ENCODE results near the gene KCNJ16. TPM values are rescaled to one million over a fixed set of nuclear protein-coding genes. Genes with fewer than 3 reads are reported as not detected.

Gene KCNJ16
- total and polyA plus RNA-seq, 2 of the 13 experiments (the other 11 are each of a cell fraction or from before 2014, with no cell fraction given): not detected

DNA sequence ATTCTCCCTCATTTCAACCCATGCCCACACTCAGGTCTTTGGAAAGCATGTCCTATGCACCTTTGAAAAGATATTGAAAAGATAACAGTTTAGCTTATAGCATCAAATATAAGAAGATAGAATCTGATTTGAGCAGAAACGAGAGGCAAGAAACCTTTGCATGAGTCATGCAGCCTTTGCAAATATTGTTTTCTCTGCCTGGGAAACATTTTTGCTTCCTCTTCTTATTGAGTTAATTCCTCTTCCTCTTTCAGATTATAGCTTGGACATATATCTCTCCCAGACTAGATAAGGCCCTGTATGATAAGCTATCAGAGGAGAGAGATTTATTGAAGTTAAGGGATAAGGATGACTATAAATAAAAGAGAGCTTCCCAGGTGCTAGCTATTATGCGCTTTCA is 48.2 kb downstream of the KCNJ16 start:
- H3K27ac ChIP-seq (ENCODE audit: extremely low read length, insufficient read depth, low read length): no peak overlapping the region
- no peaks in the 10 kb centered on the region for H3K36me3 ChIP-seq (replicated peaks in 1 of 2; ENCODE audit: control insufficient read depth in 1 of 2, insufficient read depth in 2 of 2, low read length in 2 of 2)
- peaks cover 22% of the 10 kb centered on the region; the same call in 1 of the 2 replicates for H3K9me3 ChIP-seq (ENCODE audit: low read length)
- no peak overlapping the region for H3K4me2 ChIP-seq (ENCODE audit: low read depth, low read length)
- ChIA-PET CTCF (ENCODE audit: low intra/inter-chr PET ratio, low total read pairs) (no interaction called here), POLR2A (no interaction called here)
- 36% methylated on average over 2 of the region's 2 CpGs for WGBS (ENCODE audit: low lambda C conversion rate)
- no peak for ATAC-seq
- H3K9ac ChIP-seq (ENCODE audit: insufficient read depth, low read depth, low read length): no peak overlapping the region
- no peak for FAIRE-seq
- no TSS peak for BruUV-seq (replicated peaks)
- H2AFZ ChIP-seq (ENCODE audit: low read length): no peak overlapping the region
- in situ Hi-C loops (cut with HindIII; ENCODE audit: extremely low pct_ligation_motif_present, low pct_unique_long_range_greater_than_20kb): no loop called here
- no peak for TF ChIP-seq CHD4 (IDR thresholded peaks at IDR 0.05; ENCODE audit: borderline replicate concordance, low read length)
- TF ChIP-seq, protein P1, sequence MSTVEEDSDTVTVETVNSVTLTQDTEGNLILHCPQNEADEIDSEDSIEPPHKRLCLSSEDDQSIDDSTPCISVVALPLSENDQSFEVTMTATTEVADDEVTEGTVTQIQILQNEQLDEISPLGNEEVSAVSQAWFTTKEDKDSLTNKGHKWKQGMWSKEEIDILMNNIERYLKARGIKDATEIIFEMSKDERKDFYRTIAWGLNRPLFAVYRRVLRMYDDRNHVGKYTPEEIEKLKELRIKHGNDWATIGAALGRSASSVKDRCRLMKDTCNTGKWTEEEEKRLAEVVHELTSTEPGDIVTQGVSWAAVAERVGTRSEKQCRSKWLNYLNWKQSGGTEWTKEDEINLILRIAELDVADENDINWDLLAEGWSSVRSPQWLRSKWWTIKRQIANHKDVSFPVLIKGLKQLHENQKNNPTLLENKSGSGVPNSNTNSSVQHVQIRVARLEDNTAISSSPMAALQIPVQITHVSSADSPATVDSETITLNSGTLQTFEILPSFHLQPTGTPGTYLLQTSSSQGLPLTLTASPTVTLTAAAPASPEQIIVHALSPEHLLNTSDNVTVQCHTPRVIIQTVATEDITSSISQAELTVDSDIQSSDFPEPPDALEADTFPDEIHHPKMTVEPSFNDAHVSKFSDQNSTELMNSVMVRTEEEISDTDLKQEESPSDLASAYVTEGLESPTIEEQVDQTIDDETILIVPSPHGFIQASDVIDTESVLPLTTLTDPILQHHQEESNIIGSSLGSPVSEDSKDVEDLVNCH (CRISPR knock-in tag; IDR thresholded peaks at IDR 0.05): no peak
- no peak for TF ChIP-seq SIN3A (IDR thresholded peaks at IDR 0.05; ENCODE audit: borderline replicate concordance, low read depth, low read length)
- TF ChIP-seq ZNF260 (CRISPR knock-in tag; IDR thresholded peaks at IDR 0.05; ENCODE audit: borderline replicate concordance, low read depth): no peak
- H3K79me2 ChIP-seq (ENCODE audit: insufficient read depth, low read length): no peaks in the 10 kb centered on the region
- H3K27me3 ChIP-seq (ENCODE audit: control insufficient read depth in 1 of 2, insufficient read depth in 2 of 2, low read length in 2 of 2): no peaks in the 10 kb centered on the region
- DNase-seq (ENCODE audit: low spot score): no peak
- no peak overlapping the region for H3K4me3 ChIP-seq (replicated peaks in 1 of 3; ENCODE audit: insufficient read depth in 1 of 3, low read depth in 2 of 3, low read length in 3 of 3)
- H3K4me1 ChIP-seq (ENCODE audit: insufficient read depth, low read length): no peaks in the 10 kb centered on the region
- no peaks in the 10 kb centered on the region for H4K20me1 ChIP-seq (ENCODE audit: insufficient read depth, low read length)
- intact Hi-C loops (cut with micrococcal nuclease; ENCODE audit: unreplicated experiment): no loop called here

DNA sequence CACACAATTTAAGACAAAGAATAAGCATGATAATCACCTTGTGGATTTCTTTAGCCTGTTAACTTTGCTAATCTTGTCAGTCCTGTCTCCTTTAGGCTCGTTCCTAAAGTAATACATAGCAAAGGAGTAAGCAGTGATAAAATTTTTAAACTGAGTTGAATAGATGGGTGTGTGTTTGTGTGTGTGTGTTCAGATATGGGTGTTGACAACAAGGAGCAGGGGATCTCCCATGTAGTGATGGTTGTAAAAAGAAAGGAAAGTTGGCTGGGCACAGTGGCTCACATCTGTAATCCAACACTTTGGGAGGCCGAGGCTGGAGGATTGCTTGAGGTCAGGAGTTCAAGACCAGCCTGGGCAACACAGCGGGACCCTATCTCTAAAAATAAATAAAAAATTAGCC is 49.7 kb downstream of the KCNJ16 start:
- intact Hi-C loops (cut with micrococcal nuclease; ENCODE audit: unreplicated experiment) (no loop called here), in situ Hi-C loops (cut with HindIII; ENCODE audit: extremely low pct_ligation_motif_present, low pct_unique_long_range_greater_than_20kb) (no loop called here)
- no peak overlapping the region for H3K9ac ChIP-seq (ENCODE audit: insufficient read depth, low read depth, low read length)
- H3K9me3 ChIP-seq (ENCODE audit: low read length): peaks cover 27% of the 10 kb centered on the region
- DNase-seq (ENCODE audit: low spot score) (no peak), ATAC-seq (no peak), FAIRE-seq (no peak)
- no peak overlapping the region for H2AFZ ChIP-seq (ENCODE audit: low read length)
- H4K20me1 ChIP-seq (ENCODE audit: insufficient read depth, low read length): no peaks in the 10 kb centered on the region
- 22% methylated on average over 3 of the region's 3 CpGs for WGBS (ENCODE audit: low lambda C conversion rate)
- no peak for TF ChIP-seq MZF1 (CRISPR knock-in tag; IDR thresholded peaks at IDR 0.05; ENCODE audit: borderline replicate concordance)
- TF ChIP-seq, protein P2, sequence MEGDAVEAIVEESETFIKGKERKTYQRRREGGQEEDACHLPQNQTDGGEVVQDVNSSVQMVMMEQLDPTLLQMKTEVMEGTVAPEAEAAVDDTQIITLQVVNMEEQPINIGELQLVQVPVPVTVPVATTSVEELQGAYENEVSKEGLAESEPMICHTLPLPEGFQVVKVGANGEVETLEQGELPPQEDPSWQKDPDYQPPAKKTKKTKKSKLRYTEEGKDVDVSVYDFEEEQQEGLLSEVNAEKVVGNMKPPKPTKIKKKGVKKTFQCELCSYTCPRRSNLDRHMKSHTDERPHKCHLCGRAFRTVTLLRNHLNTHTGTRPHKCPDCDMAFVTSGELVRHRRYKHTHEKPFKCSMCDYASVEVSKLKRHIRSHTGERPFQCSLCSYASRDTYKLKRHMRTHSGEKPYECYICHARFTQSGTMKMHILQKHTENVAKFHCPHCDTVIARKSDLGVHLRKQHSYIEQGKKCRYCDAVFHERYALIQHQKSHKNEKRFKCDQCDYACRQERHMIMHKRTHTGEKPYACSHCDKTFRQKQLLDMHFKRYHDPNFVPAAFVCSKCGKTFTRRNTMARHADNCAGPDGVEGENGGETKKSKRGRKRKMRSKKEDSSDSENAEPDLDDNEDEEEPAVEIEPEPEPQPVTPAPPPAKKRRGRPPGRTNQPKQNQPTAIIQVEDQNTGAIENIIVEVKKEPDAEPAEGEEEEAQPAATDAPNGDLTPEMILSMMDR (CRISPR knock-in tag; IDR thresholded peaks at IDR 0.05): no peak
- TF ChIP-seq RELA (CRISPR knock-in tag; IDR thresholded peaks at IDR 0.05): no peak
- no peak for TF ChIP-seq STAT5B (CRISPR knock-in tag; IDR thresholded peaks at IDR 0.05)
- TF ChIP-seq MXI1 (IDR thresholded peaks at IDR 0.05; ENCODE audit: borderline replicate concordance, low read depth, low read length): no peak
- no peak for TF ChIP-seq ZNF775 (CRISPR knock-in tag; IDR thresholded peaks at IDR 0.05; ENCODE audit: borderline replicate concordance)
- TF ChIP-seq ZNF224 (CRISPR knock-in tag; IDR thresholded peaks at IDR 0.05): no peak
- TF ChIP-seq ZFP90 (CRISPR knock-in tag; IDR thresholded peaks at IDR 0.05; ENCODE audit: borderline replicate concordance): no peak
- TF ChIP-seq ASH2L (IDR thresholded peaks at IDR 0.05; ENCODE audit: insufficient read length, low read depth, low read length): no peak
- H3K4me2 ChIP-seq (ENCODE audit: low read depth, low read length): no peak overlapping the region
- H3K4me3 ChIP-seq (replicated peaks in 1 of 3; ENCODE audit: insufficient read depth in 1 of 3, low read depth in 2 of 3, low read length in 3 of 3): no peak overlapping the region
- H3K27me3 ChIP-seq (ENCODE audit: control insufficient read depth in 1 of 2, insufficient read depth in 2 of 2, low read length in 2 of 2): no peaks in the 10 kb centered on the region
- H3K79me2 ChIP-seq (ENCODE audit: insufficient read depth, low read length): no peaks in the 10 kb centered on the region
- ChIA-PET POLR2A (no interaction called here), CTCF (ENCODE audit: low intra/inter-chr PET ratio, low total read pairs) (no interaction called here)
- H3K4me1 ChIP-seq (ENCODE audit: insufficient read depth, low read length): no peaks in the 10 kb centered on the region
- BruUV-seq (replicated peaks): no TSS peak
- H3K27ac ChIP-seq (ENCODE audit: extremely low read length, insufficient read depth, low read length): no peak overlapping the region
- H3K36me3 ChIP-seq (replicated peaks in 1 of 2; ENCODE audit: control insufficient read depth in 1 of 2, insufficient read depth in 2 of 2, low read length in 2 of 2): no peaks in the 10 kb centered on the region

Measured in HepG2 (cell line).